ENCODE results near the gene SMG6. TPM values are rescaled to one million over a fixed set of nuclear protein-coding genes. Genes with fewer than 3 reads are reported as not detected.
A peak's percentile ranks its signal among the peaks of the same experiment; 100 is the strongest.

The SMG6 gene
- total RNA-seq, 2 experiments from 2014 or later, result 39.3 to 39.7 TPM

DNA sequence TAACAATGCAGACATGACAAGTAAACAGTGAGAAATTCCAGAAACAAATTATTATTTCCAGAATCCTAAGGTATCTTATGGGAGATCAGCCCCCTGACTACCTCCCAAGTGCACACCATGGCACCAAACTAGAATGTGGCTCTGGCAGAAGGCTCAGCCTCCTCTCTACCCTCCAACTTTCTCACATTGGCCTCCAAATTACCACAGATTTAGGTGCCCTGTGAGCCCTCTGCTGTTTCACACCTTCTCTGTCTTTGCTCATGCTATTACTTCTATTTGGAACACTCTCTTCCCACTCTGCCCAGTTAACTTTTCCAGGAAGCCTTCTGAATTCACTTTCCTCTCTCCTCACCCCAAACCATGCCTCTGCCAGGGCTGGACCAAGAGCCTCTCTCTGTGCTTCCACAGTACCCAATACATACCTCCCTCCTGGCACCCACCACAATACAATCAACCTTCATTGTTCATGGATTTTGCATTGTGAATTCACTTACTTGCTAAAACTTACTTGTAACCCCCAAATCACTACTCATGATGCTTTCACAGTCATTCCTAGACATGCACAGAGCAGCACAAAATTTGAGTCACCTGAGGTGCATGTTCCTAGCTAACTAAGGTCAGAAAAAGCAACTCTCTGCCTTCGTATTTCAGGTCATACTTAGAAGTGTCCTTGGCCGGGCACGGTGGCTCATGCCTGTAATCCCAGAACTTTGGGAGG, 31.4 kb downstream of the SMG6 start:
- ChIA-PET POLR2A (interaction anchor here (0.6 kb wide), 1 partner anchor 8 kb away, joined by 3 read pairs; no protein-coding TSS in a partner anchor), CTCF (no interaction called here)
- Histone ChIP-seq H3K9me3 (ENCODE audit: control insufficient read depth in 1 of 2, insufficient read depth in 1 of 2, low read length in 2 of 2) (no peaks in the 10 kb centered on the region), H3K4me1 (ENCODE audit: insufficient read depth, low read length) (peaks cover 62% of the 10 kb centered on the region), H3K4me3 (ENCODE audit: low read length) (no peak overlapping the region), H3K27ac (ENCODE audit: low read depth in 1 of 2, low read length in 2 of 2) (no peak overlapping the region), H3K36me3 (ENCODE audit: insufficient read depth, low read length) (peaks cover 17% of the 10 kb centered on the region), H3K27me3 (ENCODE audit: control insufficient read depth in 1 of 2, insufficient read depth in 2 of 2, low read length in 2 of 2) (no peaks in the 10 kb centered on the region)
- Mint-ChIP-seq H3K36me3 (ENCODE audit: low read depth) (peaks cover 50% of the 10 kb centered on the region), H3K9me3 (no peaks in the 10 kb centered on the region), H3K4me3 (peak overlapping the region; percentile 14), H3K27ac (peak overlapping the region; percentile 75), H3K27me3 (no peaks in the 10 kb centered on the region), H3K4me1 (ENCODE audit: low read depth) (peaks cover 67% of the 10 kb centered on the region)
- ATAC-seq (ENCODE audit: poor library complexity) (no peak), DNase-seq (no peak)
- intact Hi-C loops (cut with DNase I, micrococcal nuclease), result no loop called here
- TF ChIP-seq, protein P1, sequence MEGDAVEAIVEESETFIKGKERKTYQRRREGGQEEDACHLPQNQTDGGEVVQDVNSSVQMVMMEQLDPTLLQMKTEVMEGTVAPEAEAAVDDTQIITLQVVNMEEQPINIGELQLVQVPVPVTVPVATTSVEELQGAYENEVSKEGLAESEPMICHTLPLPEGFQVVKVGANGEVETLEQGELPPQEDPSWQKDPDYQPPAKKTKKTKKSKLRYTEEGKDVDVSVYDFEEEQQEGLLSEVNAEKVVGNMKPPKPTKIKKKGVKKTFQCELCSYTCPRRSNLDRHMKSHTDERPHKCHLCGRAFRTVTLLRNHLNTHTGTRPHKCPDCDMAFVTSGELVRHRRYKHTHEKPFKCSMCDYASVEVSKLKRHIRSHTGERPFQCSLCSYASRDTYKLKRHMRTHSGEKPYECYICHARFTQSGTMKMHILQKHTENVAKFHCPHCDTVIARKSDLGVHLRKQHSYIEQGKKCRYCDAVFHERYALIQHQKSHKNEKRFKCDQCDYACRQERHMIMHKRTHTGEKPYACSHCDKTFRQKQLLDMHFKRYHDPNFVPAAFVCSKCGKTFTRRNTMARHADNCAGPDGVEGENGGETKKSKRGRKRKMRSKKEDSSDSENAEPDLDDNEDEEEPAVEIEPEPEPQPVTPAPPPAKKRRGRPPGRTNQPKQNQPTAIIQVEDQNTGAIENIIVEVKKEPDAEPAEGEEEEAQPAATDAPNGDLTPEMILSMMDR (IDR thresholded peaks at IDR 0.05), result no peak

DNA sequence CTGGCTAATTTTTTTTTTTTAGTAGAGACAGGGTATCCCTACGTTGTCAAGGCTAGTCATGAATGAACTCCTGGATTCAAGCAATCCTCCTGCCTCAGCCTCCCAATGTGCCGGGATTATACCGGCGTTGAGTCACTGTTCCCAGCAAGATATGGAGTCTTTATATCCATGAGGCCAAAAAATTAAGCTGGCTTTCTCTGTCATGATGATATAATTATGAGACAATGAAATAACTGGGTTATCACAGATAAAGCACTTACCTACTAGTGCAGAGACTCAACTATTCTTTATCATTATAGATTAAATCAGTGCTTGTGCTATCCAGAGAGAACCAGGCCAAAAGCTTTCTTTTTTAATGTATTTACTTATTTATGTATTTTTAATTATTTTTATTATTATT, 36.2 kb downstream of the SMG6 start:
- Mint-ChIP-seq H3K27ac (peak overlapping the region; percentile 98), H3K9me3 (no peaks in the 10 kb centered on the region), H3K4me1 (ENCODE audit: low read depth) (peaks cover 81% of the 10 kb centered on the region), H3K27me3 (no peaks in the 10 kb centered on the region), H3K4me3 (peak overlapping the region; percentile 67), H3K36me3 (ENCODE audit: low read depth) (peaks cover 35% of the 10 kb centered on the region)
- ATAC-seq (ENCODE audit: poor library complexity) (no peak), DNase-seq (no peak)
- H3K9me3 ChIP-seq (ENCODE audit: control insufficient read depth in 1 of 2, insufficient read depth in 1 of 2, low read length in 2 of 2), result no peaks in the 10 kb centered on the region
- peaks cover 3% of the 10 kb centered on the region for H3K36me3 ChIP-seq (ENCODE audit: insufficient read depth, low read length)
- intact Hi-C loops (cut with DNase I, micrococcal nuclease), result loop anchor here (2.0 to 5.0 kb wide), 2 partner anchors 15 to 210 kb away; partner anchors contain the start of gene HIC1 (in 1 of the 2)
- no peak overlapping the region for H3K4me3 ChIP-seq (ENCODE audit: low read length)
- ChIA-PET POLR2A (interaction anchor here (0.6 to 6.3 kb wide), 17 partner anchors 8 to 551 kb away, joined by 3 to 77 read pairs (median 6); partner anchors contain the start of genes HIC1, SMG6, SRR and TSR1), CTCF (interaction anchor here (0.9 to 7.7 kb wide), 3 partner anchors 14 to 22 kb away, joined by 3 to 53 read pairs (median 5); no protein-coding TSS in a partner anchor)
- H3K27me3 ChIP-seq (ENCODE audit: control insufficient read depth in 1 of 2, insufficient read depth in 2 of 2, low read length in 2 of 2), result no peaks in the 10 kb centered on the region
- TF ChIP-seq, protein P1 (IDR thresholded peaks at IDR 0.05), result no peak
- H3K27ac ChIP-seq (ENCODE audit: low read depth in 1 of 2, low read length in 2 of 2), result peak overlapping the region; percentile 83 to 84
- peaks cover 86% of the 10 kb centered on the region for H3K4me1 ChIP-seq (ENCODE audit: insufficient read depth, low read length)

DNA sequence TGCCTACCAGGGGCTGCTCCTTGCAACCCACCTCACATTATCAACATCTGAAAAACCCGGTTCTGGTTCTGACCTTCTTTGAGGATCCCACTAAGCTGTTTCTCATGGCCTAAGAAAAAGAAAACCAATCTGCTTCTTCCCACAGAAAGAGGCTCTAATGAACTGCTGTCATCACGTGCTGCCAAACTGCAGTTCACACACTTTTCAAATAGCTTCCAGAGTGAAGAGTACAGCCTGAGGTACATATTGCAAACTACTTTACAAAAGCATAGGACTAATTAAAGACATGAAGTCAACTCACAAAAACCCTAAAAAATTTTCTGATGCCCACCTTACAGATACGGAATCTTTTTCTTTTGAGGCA, 36.7 kb downstream of the SMG6 start:
- Histone ChIP-seq H3K27me3 (ENCODE audit: control insufficient read depth in 1 of 2, insufficient read depth in 2 of 2, low read length in 2 of 2) (no peaks in the 10 kb centered on the region), H3K4me1 (ENCODE audit: insufficient read depth, low read length) (peaks cover 86% of the 10 kb centered on the region), H3K9me3 (ENCODE audit: control insufficient read depth in 1 of 2, insufficient read depth in 1 of 2, low read length in 2 of 2) (no peaks in the 10 kb centered on the region), H3K27ac (ENCODE audit: low read depth in 1 of 2, low read length in 2 of 2) (peak overlapping the region; percentile 83 to 84), H3K36me3 (ENCODE audit: insufficient read depth, low read length) (peaks cover 3% of the 10 kb centered on the region), H3K4me3 (ENCODE audit: low read length) (peak overlapping the region; percentile 36)
- Mint-ChIP-seq H3K27ac (peak overlapping the region; percentile 98), H3K36me3 (ENCODE audit: low read depth) (peaks cover 34% of the 10 kb centered on the region), H3K9me3 (no peaks in the 10 kb centered on the region), H3K4me3 (peak overlapping the region; percentile 67), H3K4me1 (ENCODE audit: low read depth) (peaks cover 81% of the 10 kb centered on the region), H3K27me3 (no peaks in the 10 kb centered on the region)
- TF ChIP-seq, protein P1 (IDR thresholded peaks at IDR 0.05), result no peak
- ATAC-seq (ENCODE audit: poor library complexity) (no peak), DNase-seq (peak in 3 of 14 experiments; percentile 51 to 58 (median 53))
- ChIA-PET CTCF (interaction anchor here (0.7 to 7.7 kb wide), 3 partner anchors 22 to 208 kb away, joined by 3 to 53 read pairs (median 5); no protein-coding TSS in a partner anchor), POLR2A (interaction anchor here (0.6 to 6.3 kb wide), 25 partner anchors 9 to 639 kb away, joined by 3 to 77 read pairs (median 5); partner anchors contain the start of genes HIC1, SMG6, SRR and TSR1)
- intact Hi-C loops (cut with DNase I, micrococcal nuclease), result loop anchor here (1.0 to 5.0 kb wide), 3 partner anchors 13 to 210 kb away; partner anchors contain the start of gene HIC1 (in 1 of the 2)

Measured in CD4-positive, alpha-beta T cell (primary cell).